Neuronal stem cell (in vitro differentiated cells): ENCODE data around the gene TARBP2.

ENCODE experiments used
- DNase-seq: peaks from one replicate; pipeline ENCODE4 v3.0.0-alpha.2; 2013; ENCODE audit warnings: low spot score
- H2AFZ ChIP-seq: one replicate; pipeline ENCODE4 v1.6.1; 2013; ENCODE audit warnings: mild to moderate bottlenecking, low read length, inconsistent platforms
- H2AK5ac ChIP-seq: 2 replicates; pipeline ENCODE4 v1.6.1; 2013; ENCODE audit warnings: low read depth, mild to moderate bottlenecking, inconsistent platforms, low read length, moderate library complexity, mixed read lengths
- H2BK120ac ChIP-seq: 2 replicates; pipeline ENCODE4 v1.6.1; 2013; ENCODE audit warnings: low read depth, mild to moderate bottlenecking, inconsistent platforms, low read length, moderate library complexity, mixed read lengths
- H2BK12ac ChIP-seq: one replicate; pipeline ENCODE4 v1.6.1; 2013; ENCODE audit warnings: low read length, inconsistent platforms
- H2BK15ac ChIP-seq: 2 replicates; pipeline ENCODE4 v1.6.1; 2013; ENCODE audit warnings: mild to moderate bottlenecking, low read length, inconsistent platforms, mixed read lengths
- H2BK5ac ChIP-seq: one replicate; pipeline ENCODE4 v1.6.1; 2013; ENCODE audit warnings: inconsistent platforms, mild to moderate bottlenecking, low read length, moderate library complexity
- H3K14ac ChIP-seq: one replicate; pipeline ENCODE4 v1.6.1; 2013; ENCODE audit warnings: low read length, inconsistent platforms
- H3K18ac ChIP-seq: 2 replicates; pipeline ENCODE4 v1.6.1; 2013; ENCODE audit warnings: low read length, inconsistent platforms
- H3K23ac ChIP-seq: 2 replicates; pipeline ENCODE4 v1.6.1; 2013; ENCODE audit warnings: low read depth, mild to moderate bottlenecking, mixed read lengths, low read length, inconsistent platforms; ENCODE audit not compliant: poor library complexity
- H3K27ac ChIP-seq: replicated peaks from 3 replicates; pipeline ENCODE4 v1.5.1; 2013; ENCODE audit warnings: low read length, inconsistent platforms
- H3K27me3 ChIP-seq, 3 experiments: 2 replicates each; pipeline ENCODE4 v1.6.1; 2013; ENCODE audit warnings: low read length in 3 of 3, mild to moderate bottlenecking in 2 of 3, inconsistent platforms in 1 of 3, low read depth in 1 of 3, mixed read lengths in 1 of 3, moderate library complexity in 1 of 3; ENCODE audit not compliant: control insufficient read depth in 3 of 3, insufficient read depth in 3 of 3
- H3K36me3 ChIP-seq, 2 donors: replicated peaks in 1 of 2; 2 replicates each; pipeline ENCODE4 v1.6.1; 2013; ENCODE audit warnings: low read length in 2 of 2; ENCODE audit not compliant: control insufficient read depth in 2 of 2, insufficient read depth in 2 of 2
- H3K4ac ChIP-seq: 2 replicates; pipeline ENCODE4 v1.6.1; 2013; ENCODE audit warnings: inconsistent platforms, mild to moderate bottlenecking, low read length, moderate library complexity
- H3K4me1 ChIP-seq, 2 donors: 1 replicate in 1 of 2; 2 replicates in 1 of 2; pipeline ENCODE4 v1.6.1; 2013; ENCODE audit warnings: low read length in 2 of 2, low read depth in 1 of 2; ENCODE audit not compliant: control insufficient read depth in 2 of 2, insufficient read depth in 1 of 2
- H3K4me2 ChIP-seq: one replicate; pipeline ENCODE4 v1.6.1; 2013; ENCODE audit warnings: mild to moderate bottlenecking, low read length, inconsistent platforms; ENCODE audit not compliant: insufficient read depth, poor library complexity, severe bottlenecking
- H3K4me3 ChIP-seq, 2 donors: 2 replicates each; pipeline ENCODE4 v1.5.1; 2013; ENCODE audit warnings: low read length in 2 of 2, mild to moderate bottlenecking in 2 of 2, inconsistent platforms in 1 of 2, moderate library complexity in 1 of 2
- H3K79me1 ChIP-seq: one replicate; pipeline ENCODE4 v1.6.1; 2013; ENCODE audit warnings: low read depth, mild to moderate bottlenecking, inconsistent platforms, low read length, moderate library complexity
- H3K9ac ChIP-seq: one replicate; pipeline ENCODE4 v1.6.1; 2013; ENCODE audit warnings: mild to moderate bottlenecking, low read depth, low read length, inconsistent platforms; ENCODE audit not compliant: poor library complexity
- H3K9me3 ChIP-seq, 2 donors: replicated peaks in 1 of 2; 2 replicates each; pipeline versions ENCODE3 to v1.6.1; 2013; ENCODE audit warnings: low read length in 2 of 2, mild to moderate bottlenecking in 2 of 2, inconsistent platforms in 1 of 2, low read depth in 1 of 2, mixed read lengths in 1 of 2, moderate library complexity in 1 of 2; ENCODE audit not compliant: control insufficient read depth in 2 of 2, insufficient read depth in 1 of 2
- H4K8ac ChIP-seq: one replicate; pipeline ENCODE4 v1.6.1; 2013; ENCODE audit warnings: low read depth, mild to moderate bottlenecking, inconsistent platforms, low read length, moderate library complexity
- H4K91ac ChIP-seq: one replicate; pipeline ENCODE4 v1.6.1; 2013; ENCODE audit warnings: low read length, low read depth, mild to moderate bottlenecking, inconsistent platforms; ENCODE audit not compliant: poor library complexity
- WGBS, 2 donors: extraction: QIAGEN DNeasy Blood & Tissue Kit; methylation state at CpG; one replicate each; pipeline ENCODE4 v1.1.7; 2013; ENCODE audit warnings: missing lambda C conversion rate in 2 of 2, mixed read lengths in 1 of 2; ENCODE audit not compliant: insufficient read length in 2 of 2, insufficient replicate concordance in 1 of 2; ENCODE audit errors: extremely low coverage in 2 of 2; 5-methylcytosine and 5-hydroxymethylcytosine counted together

Gene TARBP2

GRCh38 chr12:53461059-53461458 is 40.0 kb upstream of the TARBP2 start:
- Histone ChIP-seq H3K9ac (no peak overlapping the region), H3K4me2 (no peak overlapping the region), H3K4me1 (peaks cover 0 to 21% of the 10 kb centered on the region in 2 donors), H3K27me3 (no peaks in the 10 kb centered on the region), H3K4me3 (no peak overlapping the region), H3K79me1 (peaks cover 4% of the 10 kb centered on the region), H2AK5ac (no peak overlapping the region), H3K4ac (no peak overlapping the region), H2BK5ac (no peak overlapping the region), H2AFZ (no peak overlapping the region), H3K23ac (no peak overlapping the region), H3K9me3 (no peaks in the 10 kb centered on the region), H4K8ac (no peak overlapping the region), H2BK15ac (no peak overlapping the region), H3K14ac (no peak overlapping the region), H4K91ac (no peak overlapping the region), H3K36me3 (peaks cover 68 to 100% of the 10 kb centered on the region in 2 donors), H3K27ac (peak overlapping the region; percentile 26), H2BK12ac (no peak overlapping the region), H2BK120ac (no peak overlapping the region), H3K18ac (no peak overlapping the region)
- DNase-seq = no peak
- WGBS, 2 donors = no CpG with 5 or more reads among the region's 3 CpGs

GRCh38 chr12:53461591-53461990 is 39.5 kb upstream of the TARBP2 start:
- no peaks in the 10 kb centered on the region for H3K27me3 ChIP-seq
- H4K91ac ChIP-seq = no peak overlapping the region
- no peak overlapping the region for H2AFZ ChIP-seq
- H3K14ac ChIP-seq = no peak overlapping the region
- H3K9me3 ChIP-seq = no peaks in the 10 kb centered on the region
- no peak for DNase-seq
- no peak overlapping the region for H3K23ac ChIP-seq
- peaks cover 70 to 100% of the 10 kb centered on the region in 2 donors for H3K36me3 ChIP-seq
- H2BK5ac ChIP-seq = no peak overlapping the region
- no peak overlapping the region for H2BK12ac ChIP-seq
- no peak overlapping the region for H3K18ac ChIP-seq
- H3K4me3 ChIP-seq = no peak overlapping the region
- H3K9ac ChIP-seq = no peak overlapping the region
- no peak overlapping the region for H3K27ac ChIP-seq
- H2BK15ac ChIP-seq = no peak overlapping the region
- H2BK120ac ChIP-seq = no peak overlapping the region
- WGBS, 2 donors = 100% methylated on average over 2 of the region's 8 CpGs; no CpG with 5 or more reads in 1 of the 2 donors
- no peak overlapping the region for H3K4ac ChIP-seq
- H4K8ac ChIP-seq = no peak overlapping the region
- no peak overlapping the region for H3K4me2 ChIP-seq
- H2AK5ac ChIP-seq = no peak overlapping the region
- peaks cover 4% of the 10 kb centered on the region for H3K79me1 ChIP-seq
- peaks cover 0 to 21% of the 10 kb centered on the region in 2 donors for H3K4me1 ChIP-seq

GRCh38 chr12:53462935-53463334 is 38.1 kb upstream of the TARBP2 start:
- Histone ChIP-seq H3K27me3 (no peaks in the 10 kb centered on the region), H3K18ac (no peak overlapping the region), H3K36me3 (peaks cover 74 to 100% of the 10 kb centered on the region in 2 donors), H2AFZ (no peak overlapping the region), H3K4me2 (no peak overlapping the region), H3K14ac (no peak overlapping the region), H3K27ac (no peak overlapping the region), H3K9ac (no peak overlapping the region), H4K91ac (no peak overlapping the region), H2AK5ac (no peak overlapping the region), H3K4me1 (peaks cover 0 to 21% of the 10 kb centered on the region in 2 donors), H3K4ac (no peak overlapping the region), H2BK12ac (no peak overlapping the region), H3K79me1 (peaks cover 6% of the 10 kb centered on the region), H3K4me3 (no peak overlapping the region), H3K9me3 (no peaks in the 10 kb centered on the region), H3K23ac (no peak overlapping the region), H2BK120ac (no peak overlapping the region), H4K8ac (no peak overlapping the region), H2BK5ac (no peak overlapping the region), H2BK15ac (no peak overlapping the region)
- WGBS, 2 donors = no CpG with 5 or more reads among the region's 3 CpGs
- DNase-seq = no peak

- no peak overlapping the region for H2BK15ac ChIP-seq
Measured at GRCh38 chr12:53463802-53464560, 37.1 kb upstream of the TARBP2 start.

More at GRCh38 chr12:53463802-53464560, 37.1 kb upstream of the TARBP2 start:
- Histone ChIP-seq H3K9ac (no peak overlapping the region), H3K4me2 (no peak overlapping the region), H3K14ac (no peak overlapping the region), H3K4ac (no peak overlapping the region), H3K79me1 (peaks cover 6% of the 10 kb centered on the region), H3K4me3 (no peak overlapping the region), H2AFZ (no peak overlapping the region), H2BK12ac (no peak overlapping the region), H3K4me1 (peaks cover 0 to 21% of the 10 kb centered on the region in 2 donors), H3K9me3 (no peaks in the 10 kb centered on the region), H3K23ac (no peak overlapping the region), H4K91ac (no peak overlapping the region), H3K27me3 (no peaks in the 10 kb centered on the region), H3K18ac (no peak overlapping the region), H2BK5ac (no peak overlapping the region), H4K8ac (no peak overlapping the region), H3K27ac (peak overlapping the region; percentile 42), H2BK120ac (no peak overlapping the region), H3K36me3 (peaks cover 75 to 100% of the 10 kb centered on the region in 2 donors), H2AK5ac (no peak overlapping the region)
- no CpG with 5 or more reads among the region's 5 CpGs for WGBS, 2 donors
- DNase-seq = no peak
